ENCODE results near the gene FOXJ2. TPM values are rescaled to one million over a fixed set of nuclear protein-coding genes. Genes with fewer than 3 reads are reported as not detected.

FOXJ2 gene
- total and polyA plus RNA-seq, 2 donors (not counting 1 experiment from before 2014, with no cell fraction given) = 8.3 TPM

DNA sequence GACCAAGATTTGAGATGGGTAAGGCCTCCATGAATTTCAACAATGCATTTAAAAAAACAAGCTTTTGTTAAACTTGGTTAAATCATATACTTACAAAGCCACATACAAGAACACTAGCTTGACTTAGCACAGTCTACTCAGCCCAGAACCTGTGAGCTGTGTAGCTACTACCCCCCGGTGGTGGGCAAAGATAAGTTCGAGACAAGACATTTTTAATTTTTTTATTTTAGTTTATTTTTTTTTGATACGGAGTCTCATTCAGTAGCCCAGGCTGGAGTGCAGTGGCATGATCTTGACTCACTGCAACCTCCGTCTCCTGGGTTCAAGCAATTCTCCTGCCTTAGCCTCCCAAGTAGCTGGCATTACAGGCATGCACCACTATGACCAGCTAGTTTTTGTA is 45.9 kb downstream of the FOXJ2 start:
- Histone ChIP-seq H3K27me3 (ENCODE audit: control insufficient read depth, insufficient read depth, low read length) (no peaks in the 10 kb centered on the region), H3K9ac (ENCODE audit: insufficient read depth, low read length) (no peak overlapping the region), H3K36me3 (ENCODE audit: control insufficient read depth, insufficient read depth, low read length) (no peaks in the 10 kb centered on the region), H3K79me2 (ENCODE audit: control insufficient read depth, insufficient read depth, low read length) (peaks cover 13% of the 10 kb centered on the region), H3K9me3 (ENCODE audit: control insufficient read depth, insufficient read depth, low read depth, low read length) (no peaks in the 10 kb centered on the region), H3K4me3 (replicated peaks in 1 of 4; ENCODE audit: control extremely low read depth in 1 of 4, insufficient read depth in 1 of 4, low read depth in 3 of 4, low read length in 4 of 4) (no peak overlapping the region), H2AFZ (ENCODE audit: low read length) (no peak overlapping the region), H3K4me2 (ENCODE audit: extremely low read depth, insufficient read depth, low read length) (no peak overlapping the region), H3K4me1 (ENCODE audit: control insufficient read depth, extremely low read depth, insufficient read depth, low read length) (no peaks in the 10 kb centered on the region), H4K20me1 (ENCODE audit: control insufficient read depth, extremely low read depth, insufficient read depth, low read length) (no peaks in the 10 kb centered on the region), H3K27ac (ENCODE audit: insufficient read depth, low read length) (no peak overlapping the region)
- no peak for TF ChIP-seq EZH2 (IDR thresholded peaks at IDR 0.05; ENCODE audit: low read length, missing control alignments)
- TF ChIP-seq, protein P1, sequence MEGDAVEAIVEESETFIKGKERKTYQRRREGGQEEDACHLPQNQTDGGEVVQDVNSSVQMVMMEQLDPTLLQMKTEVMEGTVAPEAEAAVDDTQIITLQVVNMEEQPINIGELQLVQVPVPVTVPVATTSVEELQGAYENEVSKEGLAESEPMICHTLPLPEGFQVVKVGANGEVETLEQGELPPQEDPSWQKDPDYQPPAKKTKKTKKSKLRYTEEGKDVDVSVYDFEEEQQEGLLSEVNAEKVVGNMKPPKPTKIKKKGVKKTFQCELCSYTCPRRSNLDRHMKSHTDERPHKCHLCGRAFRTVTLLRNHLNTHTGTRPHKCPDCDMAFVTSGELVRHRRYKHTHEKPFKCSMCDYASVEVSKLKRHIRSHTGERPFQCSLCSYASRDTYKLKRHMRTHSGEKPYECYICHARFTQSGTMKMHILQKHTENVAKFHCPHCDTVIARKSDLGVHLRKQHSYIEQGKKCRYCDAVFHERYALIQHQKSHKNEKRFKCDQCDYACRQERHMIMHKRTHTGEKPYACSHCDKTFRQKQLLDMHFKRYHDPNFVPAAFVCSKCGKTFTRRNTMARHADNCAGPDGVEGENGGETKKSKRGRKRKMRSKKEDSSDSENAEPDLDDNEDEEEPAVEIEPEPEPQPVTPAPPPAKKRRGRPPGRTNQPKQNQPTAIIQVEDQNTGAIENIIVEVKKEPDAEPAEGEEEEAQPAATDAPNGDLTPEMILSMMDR (conservative IDR thresholded peaks at IDR 0.05 in 1 of 2, IDR thresholded peaks at IDR 0.05 in 1 of 2; ENCODE audit: low read depth in 1 of 2, low read length in 2 of 2) = peak; percentile 61 to 63
- peak; percentile 73 to 87 for DNase-seq (ENCODE audit: low read depth in 2 of 2)

DNA sequence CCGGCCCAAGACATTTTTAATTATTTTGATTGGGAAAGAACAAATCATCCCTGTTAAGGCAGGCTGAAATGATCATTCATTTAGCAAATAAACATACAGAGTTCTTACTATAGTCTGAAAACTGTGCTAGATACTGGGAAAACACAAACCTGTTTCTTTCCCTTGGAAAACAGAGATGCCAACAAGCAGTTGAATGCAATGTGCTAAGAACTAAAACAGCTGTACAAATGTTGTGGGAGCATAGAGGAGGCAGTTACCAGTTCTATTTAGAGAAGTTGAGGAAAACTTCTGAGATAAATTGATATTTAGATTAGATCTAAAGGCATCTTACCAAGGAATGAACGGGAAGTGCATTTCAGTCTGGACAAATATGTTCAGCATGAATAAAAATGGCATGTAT is 46.4 kb downstream of the FOXJ2 start:
- Histone ChIP-seq H4K20me1 (ENCODE audit: control insufficient read depth, extremely low read depth, insufficient read depth, low read length) (no peaks in the 10 kb centered on the region), H2AFZ (ENCODE audit: low read length) (no peak overlapping the region), H3K9ac (ENCODE audit: insufficient read depth, low read length) (no peak overlapping the region), H3K9me3 (ENCODE audit: control insufficient read depth, insufficient read depth, low read depth, low read length) (no peaks in the 10 kb centered on the region), H3K79me2 (ENCODE audit: control insufficient read depth, insufficient read depth, low read length) (peaks cover 18% of the 10 kb centered on the region), H3K4me1 (ENCODE audit: control insufficient read depth, extremely low read depth, insufficient read depth, low read length) (no peaks in the 10 kb centered on the region), H3K27me3 (ENCODE audit: control insufficient read depth, insufficient read depth, low read length) (no peaks in the 10 kb centered on the region), H3K27ac (ENCODE audit: insufficient read depth, low read length) (no peak overlapping the region), H3K36me3 (ENCODE audit: control insufficient read depth, insufficient read depth, low read length) (no peaks in the 10 kb centered on the region), H3K4me2 (ENCODE audit: extremely low read depth, insufficient read depth, low read length) (no peak overlapping the region), H3K4me3 (replicated peaks in 1 of 4; ENCODE audit: control extremely low read depth in 1 of 4, insufficient read depth in 1 of 4, low read depth in 3 of 4, low read length in 4 of 4) (no peak overlapping the region)
- DNase-seq (ENCODE audit: low read depth in 2 of 2) = no peak
- TF ChIP-seq, protein P1 (conservative IDR thresholded peaks at IDR 0.05 in 1 of 2, IDR thresholded peaks at IDR 0.05 in 1 of 2; ENCODE audit: low read depth in 1 of 2, low read length in 2 of 2) = no peak
- TF ChIP-seq EZH2 (IDR thresholded peaks at IDR 0.05; ENCODE audit: low read length, missing control alignments) = no peak

DNA sequence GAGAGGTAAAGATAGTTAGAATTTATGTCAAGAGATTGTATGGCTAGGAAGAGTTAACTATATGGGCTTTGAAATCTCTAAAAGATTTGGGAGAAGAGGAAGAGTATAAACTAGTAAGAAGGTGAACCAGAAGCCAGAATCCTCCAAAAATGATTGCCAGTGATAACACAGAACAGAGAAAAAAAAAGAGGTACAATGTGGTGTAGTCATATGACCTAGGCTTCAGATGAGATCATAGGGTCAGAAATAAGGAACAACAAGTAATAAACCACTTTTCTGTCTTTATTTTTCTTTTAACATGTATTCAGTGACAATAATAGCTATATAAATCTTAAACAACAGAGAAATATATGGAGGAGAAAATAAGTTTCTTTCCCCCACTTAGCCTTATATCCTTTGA is 47.6 kb downstream of the FOXJ2 start:
- peaks cover 29% of the 10 kb centered on the region for H3K79me2 ChIP-seq (ENCODE audit: control insufficient read depth, insufficient read depth, low read length)
- no peaks in the 10 kb centered on the region for H3K36me3 ChIP-seq (ENCODE audit: control insufficient read depth, insufficient read depth, low read length)
- H3K9ac ChIP-seq (ENCODE audit: insufficient read depth, low read length) = no peak overlapping the region
- no peaks in the 10 kb centered on the region for H3K9me3 ChIP-seq (ENCODE audit: control insufficient read depth, insufficient read depth, low read depth, low read length)
- H3K27me3 ChIP-seq (ENCODE audit: control insufficient read depth, insufficient read depth, low read length) = no peaks in the 10 kb centered on the region
- no peak for DNase-seq (ENCODE audit: low read depth in 2 of 2)
- no peaks in the 10 kb centered on the region for H4K20me1 ChIP-seq (ENCODE audit: control insufficient read depth, extremely low read depth, insufficient read depth, low read length)
- no peak overlapping the region for H3K4me3 ChIP-seq (replicated peaks in 1 of 4; ENCODE audit: control extremely low read depth in 1 of 4, insufficient read depth in 1 of 4, low read depth in 3 of 4, low read length in 4 of 4)
- no peak for TF ChIP-seq EZH2 (IDR thresholded peaks at IDR 0.05; ENCODE audit: low read length, missing control alignments)
- TF ChIP-seq, protein P1 (conservative IDR thresholded peaks at IDR 0.05 in 1 of 2, IDR thresholded peaks at IDR 0.05 in 1 of 2; ENCODE audit: low read depth in 1 of 2, low read length in 2 of 2) = no peak
- no peak overlapping the region for H2AFZ ChIP-seq (ENCODE audit: low read length)
- no peak overlapping the region for H3K27ac ChIP-seq (ENCODE audit: insufficient read depth, low read length)
- no peaks in the 10 kb centered on the region for H3K4me1 ChIP-seq (ENCODE audit: control insufficient read depth, extremely low read depth, insufficient read depth, low read length)
- no peak overlapping the region for H3K4me2 ChIP-seq (ENCODE audit: extremely low read depth, insufficient read depth, low read length)

Measured in fibroblast of lung (primary cell).